Kidney tubule cell (primary cell): ENCODE results near the gene CDKN2A.
A peak's percentile ranks its signal among the peaks of the same experiment; 100 is the strongest.

Experiments
- DNase-seq: peaks from one replicate; pipeline ENCODE4 v3.0.0-alpha.2; 2018; ENCODE audit warnings: low spot score

CDKN2A gene

GRCh38 chr9:21941337-21941995 lies 52.7 kb downstream of the CDKN2A start:
- DNase-seq = no peak

- DNase-seq = no peak
These were observed 58.0 kb downstream of the CDKN2A start for GRCh38 chr9:21936161-21936560.

GRCh38 chr9:21935631-21936030 lies 58.6 kb downstream of the CDKN2A start:
- no peak for DNase-seq

- DNase-seq = peak; percentile 17
These were observed 60.3 kb downstream of the CDKN2A start for GRCh38 chr9:21933865-21934264.

- peak; percentile 2 for DNase-seq
These were observed 60.9 kb downstream of the CDKN2A start for GRCh38 chr9:21933281-21933680.

GRCh38 chr9:21931428-21931827 lies 62.8 kb downstream of the CDKN2A start:
- DNase-seq = no peak

- no peak for DNase-seq
These were observed 66.4 kb downstream of the CDKN2A start for GRCh38 chr9:21927752-21928151.

- no peak for DNase-seq
These were observed 70.5 kb downstream of the CDKN2A start for GRCh38 chr9:21923694-21924093.

- DNase-seq = peak; percentile 69
These were observed 74.5 kb downstream of the CDKN2A start for GRCh38 chr9:21919377-21920362.
